ENCODE results near the gene MFSD2B. TPM values are rescaled to one million over a fixed set of nuclear protein-coding genes. Genes with fewer than 3 reads are reported as not detected.

MFSD2B gene
- total and polyA plus RNA-seq, 5 experiments from 2014 or later, result 0.14 to 0.44 TPM; not detected in 3

DNA sequence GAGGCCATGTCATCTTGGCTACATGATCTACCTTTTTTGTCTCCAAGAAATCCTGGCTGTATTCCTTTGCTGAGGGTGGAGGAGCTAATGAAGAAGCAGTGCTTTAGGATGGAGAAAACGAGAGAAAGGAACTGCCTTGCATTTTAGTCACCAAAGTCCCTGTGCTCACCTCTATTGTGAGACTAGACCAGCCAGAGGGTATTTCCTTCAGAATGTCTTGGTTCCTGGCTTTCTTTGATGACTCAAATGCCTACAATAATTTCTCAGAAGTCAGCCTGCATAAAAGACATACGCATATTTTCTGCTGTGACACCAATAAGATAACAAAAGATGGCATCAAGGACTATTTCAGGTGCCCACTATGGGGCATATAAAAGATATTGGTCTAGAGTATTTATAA, 55.5 kb downstream of the MFSD2B start:
- ATAC-seq, result no peak
- Mint-ChIP-seq H3K27ac (no peak overlapping the region), H3K27me3 (no peaks in the 10 kb centered on the region), H3K4me3 (no peak overlapping the region), H3K36me3 (peaks cover 0 to 31% (median 0%) of the 10 kb centered on the region in 3 donors), H3K9me3 (no peaks in the 10 kb centered on the region), H3K4me1 (peaks cover 0 to 2% (median under 1%) of the 10 kb centered on the region in 4 donors)
- POLR2A ChIA-PET, result no interaction called here
- DNase-seq, result no peak

DNA sequence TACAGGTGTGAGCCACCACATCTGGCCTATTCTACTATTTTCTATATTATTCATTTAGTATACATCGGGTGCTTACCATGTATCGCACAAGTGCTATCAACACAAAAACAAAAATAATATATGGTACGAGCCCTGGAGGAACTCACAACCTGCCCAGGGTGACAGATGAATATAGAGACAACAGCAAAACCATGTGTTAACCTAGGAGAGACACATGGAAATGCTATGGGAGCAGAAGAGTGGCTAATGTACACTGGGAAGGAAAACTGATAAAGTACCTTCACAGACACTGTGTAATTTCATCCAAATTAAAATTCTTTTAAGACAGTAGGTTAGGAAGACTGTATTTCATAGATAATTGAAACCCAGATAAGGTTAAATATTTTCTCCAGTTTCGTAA, 62.4 kb downstream of the MFSD2B start:
- no peak overlapping the region for H3K4me3 Mint-ChIP-seq
- peaks cover 12 to 31% (median 28%) of the 10 kb centered on the region in 4 donors for H3K4me1 Mint-ChIP-seq
- peaks cover 0 to 47% (median 3%) of the 10 kb centered on the region in 3 donors for H3K36me3 Mint-ChIP-seq
- H3K27ac Mint-ChIP-seq, result peak overlapping the region in 3 of 10 donors; percentile 9 to 34 (median 24)
- no peaks in the 10 kb centered on the region for H3K9me3 Mint-ChIP-seq
- POLR2A ChIA-PET, result interaction anchor here (0.6 kb wide), 1 partner anchor 53 kb away, joined by 3 read pairs; no protein-coding TSS in a partner anchor
- H3K27me3 Mint-ChIP-seq, result no peaks in the 10 kb centered on the region
- ATAC-seq, result no peak
- no peak for DNase-seq

DNA sequence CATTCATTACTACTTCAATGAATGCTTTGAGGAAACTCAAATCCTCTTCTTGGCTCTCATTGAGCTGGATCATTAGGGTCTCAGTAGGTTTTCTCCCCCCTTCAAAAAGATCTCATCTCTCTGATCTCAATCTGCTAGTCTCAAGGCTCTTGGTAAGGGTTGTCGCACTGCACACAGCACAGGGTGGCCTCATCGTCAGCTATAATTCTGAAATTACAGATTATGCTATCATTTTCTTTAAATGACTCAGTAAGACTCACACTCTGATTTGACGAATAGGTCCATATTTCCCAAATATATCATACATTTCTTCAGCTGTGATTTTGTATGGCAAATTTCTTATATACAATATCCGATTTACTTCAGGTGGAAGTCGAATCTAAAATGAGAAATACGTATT, 63.9 kb downstream of the MFSD2B start:
- Mint-ChIP-seq H3K9me3 (no peaks in the 10 kb centered on the region), H3K27ac (peak overlapping the region in 5 of 10 donors; percentile 10 to 60 (median 34)), H3K36me3 (peaks cover 0 to 33% (median 3%) of the 10 kb centered on the region in 3 donors), H3K4me1 (peaks cover 15 to 40% (median 36%) of the 10 kb centered on the region in 4 donors), H3K4me3 (peak overlapping the region in 2 of 10 donors; percentile 16 to 50), H3K27me3 (no peaks in the 10 kb centered on the region)
- DNase-seq (no peak), ATAC-seq (no peak)
- POLR2A ChIA-PET, result no interaction called here

DNA sequence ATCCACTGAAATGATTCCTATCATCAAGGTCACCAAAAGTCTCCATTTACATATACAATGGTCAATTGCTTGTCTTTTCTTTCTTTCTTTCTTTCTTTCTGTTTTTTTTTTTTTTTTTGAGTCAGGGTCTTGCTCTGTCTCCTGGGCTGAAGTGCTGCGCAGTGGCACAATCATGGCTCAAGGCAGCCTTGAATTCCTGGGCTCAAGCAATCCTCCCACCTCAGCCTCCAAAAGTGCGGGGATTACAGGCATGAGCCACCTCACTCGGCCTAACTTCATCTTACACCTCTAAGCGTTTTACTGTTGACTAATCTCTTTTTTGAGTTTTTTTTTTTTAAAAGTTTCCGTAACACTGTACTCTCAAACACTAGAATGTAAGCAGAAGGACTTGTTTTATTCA, 65.4 kb downstream of the MFSD2B start:
- Mint-ChIP-seq H3K27me3 (no peaks in the 10 kb centered on the region), H3K4me1 (peaks cover 13 to 40% (median 35%) of the 10 kb centered on the region in 4 donors), H3K4me3 (peak overlapping the region; percentile 96 to 100 (median 99)), H3K27ac (peak overlapping the region; percentile 18 to 100 (median 99)), H3K36me3 (peaks cover 0 to 33% (median 3%) of the 10 kb centered on the region in 3 donors), H3K9me3 (no peaks in the 10 kb centered on the region)
- no peak for DNase-seq
- POLR2A ChIA-PET, result interaction anchor here (1.8 to 5.9 kb wide), 3 partner anchors 28 to 149 kb away, joined by 13 to 98 read pairs (median 48); partner anchors contain the start of genes ATAD2B, FKBP1B, UBXN2A and WDCP
- no peak for ATAC-seq

Other genes with a start within 250 kb of the MFSD2B start
- gene ATAD2B, start 83.0 kb upstream of the MFSD2B start, total RNA-seq, result 10 to 100 TPM; 40.2 to 41.4 TPM
- gene ATAD2B, start 83.0 kb upstream of the MFSD2B start, polyA plus RNA-seq, result 10 to 100 TPM in 1 of 3 donors, 1 to 10 TPM in 2; 7.2 to 11.4 (median 7.5) TPM
- gene UBXN2A, start 69.6 kb upstream of the MFSD2B start, total RNA-seq, result 10 to 100 TPM; 14.4 to 14.6 TPM
- 10 to 100 TPM; 13.1 to 13.6 (median 13.6) TPM for gene UBXN2A, start 69.6 kb upstream of the MFSD2B start, polyA plus RNA-seq
- gene WDCP, start 37.3 kb downstream of the MFSD2B start, total RNA-seq, result 10 to 100 TPM; 14.9 to 15.6 TPM
- gene WDCP, start 37.3 kb downstream of the MFSD2B start, polyA plus RNA-seq, result 1 to 10 TPM; 3.4 to 6.5 (median 5.0) TPM
- gene FKBP1B, start 39.7 kb downstream of the MFSD2B start, total RNA-seq, result under 1 TPM; 0.39 to 0.49 TPM
- 1 to 10 TPM in 1 of 3 donors, under 1 TPM in 1, not detected in 1; 0.77 to 1.9 TPM for gene FKBP1B, start 39.7 kb downstream of the MFSD2B start, polyA plus RNA-seq
- 10 to 100 TPM; 55.8 to 57.7 TPM for gene SF3B6, start 66.2 kb downstream of the MFSD2B start, total RNA-seq
- gene SF3B6, start 66.2 kb downstream of the MFSD2B start, polyA plus RNA-seq, result 100 to 1,000 TPM; 161 to 208 (median 195) TPM
- gene TP53I3, start 74.7 kb downstream of the MFSD2B start, total RNA-seq, result 1 to 10 TPM in 1 of 2 experiments, not detected in 1; 1.0 TPM
- gene TP53I3, start 74.7 kb downstream of the MFSD2B start, polyA plus RNA-seq, result under 1 TPM in 2 of 3 donors, not detected in 1; 0.39 to 0.44 TPM
- gene PFN4, start 113.2 kb downstream of the MFSD2B start, total RNA-seq, result not detected
- gene PFN4, start 113.2 kb downstream of the MFSD2B start, polyA plus RNA-seq, result not detected
- gene FAM228B, start 113.4 kb downstream of the MFSD2B start, total RNA-seq, result 10 to 100 TPM; 25.1 to 28.5 TPM
- 1 to 10 TPM; 6.5 to 8.7 (median 7.5) TPM for gene FAM228B, start 113.4 kb downstream of the MFSD2B start, polyA plus RNA-seq
- 1 to 10 TPM in 1 of 2 experiments, under 1 TPM in 1; 0.26 to 1.2 TPM for gene FAM228A, start 165.0 kb downstream of the MFSD2B start, total RNA-seq
- under 1 TPM in 1 of 3 donors, not detected in 2; 0.14 TPM for gene FAM228A, start 165.0 kb downstream of the MFSD2B start, polyA plus RNA-seq

All from naive thymus-derived CD8-positive, alpha-beta T cell (primary cell).